ENCODE results near the gene HDAC4.

The HDAC4 gene

GRCh38 chr2:239103125-239104098 lies 297.4 kb downstream of the HDAC4 start:
- Histone ChIP-seq H3K9me2 (replicated peaks; ENCODE audit: low read depth, low read length) (no peaks in the 10 kb centered on the region), H2AFZ (ENCODE audit: low read length) (no peak overlapping the region), H3K79me2 (ENCODE audit: insufficient read depth, low read length) (no peaks in the 10 kb centered on the region), H3K36me3 (ENCODE audit: insufficient read depth, low read length) (peaks cover 7% of the 10 kb centered on the region; the same call in 1 of the 2 replicates), H3K4me2 (ENCODE audit: low read depth, low read length, poor library complexity, severe bottlenecking) (no peak overlapping the region), H3K4me1 (ENCODE audit: insufficient read depth, low read length, poor library complexity, severe bottlenecking) (peaks cover 4% of the 10 kb centered on the region), H3K4me3 (ENCODE audit: low read length, poor library complexity, severe bottlenecking) (no peak overlapping the region), H3K27me3 (ENCODE audit: insufficient read depth, low read length, poor library complexity, severe bottlenecking) (no peaks in the 10 kb centered on the region), H3K9me3 (ENCODE audit: insufficient read depth, low read depth, low read length) (no peaks in the 10 kb centered on the region), H3K9ac (ENCODE audit: low read depth, low read length, poor library complexity, severe bottlenecking) (no peak overlapping the region), H4K20me1 (ENCODE audit: insufficient read depth, low read length, poor library complexity, severe bottlenecking) (no peaks in the 10 kb centered on the region), H3F3A (ENCODE audit: low read depth) (no peaks in the 10 kb centered on the region)
- no peak for TF ChIP-seq EZH2phosphoT487 (IDR thresholded peaks at IDR 0.05; ENCODE audit: borderline replicate concordance)
- TF ChIP-seq CTCF (conservative IDR thresholded peaks at IDR 0.05; ENCODE audit: low read length) = no peak

GRCh38 chr2:239102266-239102665 lies 298.6 kb downstream of the HDAC4 start:
- no peaks in the 10 kb centered on the region for H3K79me2 ChIP-seq (ENCODE audit: insufficient read depth, low read length)
- no peak overlapping the region for H3K9ac ChIP-seq (ENCODE audit: low read depth, low read length, poor library complexity, severe bottlenecking)
- no peaks in the 10 kb centered on the region for H3K9me3 ChIP-seq (ENCODE audit: insufficient read depth, low read depth, low read length)
- no peak overlapping the region for H2AFZ ChIP-seq (ENCODE audit: low read length)
- H4K20me1 ChIP-seq (ENCODE audit: insufficient read depth, low read length, poor library complexity, severe bottlenecking) = no peaks in the 10 kb centered on the region
- H3K4me3 ChIP-seq (ENCODE audit: low read length, poor library complexity, severe bottlenecking) = no peak overlapping the region
- H3K36me3 ChIP-seq (ENCODE audit: insufficient read depth, low read length) = peaks cover 7% of the 10 kb centered on the region; the same call in 1 of the 2 replicates
- peaks cover 8% of the 10 kb centered on the region for H3K4me1 ChIP-seq (ENCODE audit: insufficient read depth, low read length, poor library complexity, severe bottlenecking)
- H3K4me2 ChIP-seq (ENCODE audit: low read depth, low read length, poor library complexity, severe bottlenecking) = no peak overlapping the region
- TF ChIP-seq EZH2phosphoT487 (IDR thresholded peaks at IDR 0.05; ENCODE audit: borderline replicate concordance) = no peak
- no peak for TF ChIP-seq CTCF (conservative IDR thresholded peaks at IDR 0.05; ENCODE audit: low read length)
- no peaks in the 10 kb centered on the region for H3K27me3 ChIP-seq (ENCODE audit: insufficient read depth, low read length, poor library complexity, severe bottlenecking)
- no peaks in the 10 kb centered on the region for H3K9me2 ChIP-seq (replicated peaks; ENCODE audit: low read depth, low read length)
- no peaks in the 10 kb centered on the region for H3F3A ChIP-seq (ENCODE audit: low read depth)

- Histone ChIP-seq H3K79me2 (ENCODE audit: insufficient read depth, low read length) (no peaks in the 10 kb centered on the region), H3K36me3 (ENCODE audit: insufficient read depth, low read length) (peaks cover 7% of the 10 kb centered on the region; the same call in 1 of the 2 replicates), H3K4me1 (ENCODE audit: insufficient read depth, low read length, poor library complexity, severe bottlenecking) (peaks cover 8% of the 10 kb centered on the region), H4K20me1 (ENCODE audit: insufficient read depth, low read length, poor library complexity, severe bottlenecking) (no peaks in the 10 kb centered on the region), H3K9me3 (ENCODE audit: insufficient read depth, low read depth, low read length) (no peaks in the 10 kb centered on the region), H3F3A (ENCODE audit: low read depth) (no peaks in the 10 kb centered on the region), H3K27me3 (ENCODE audit: insufficient read depth, low read length, poor library complexity, severe bottlenecking) (no peaks in the 10 kb centered on the region), H3K4me2 (ENCODE audit: low read depth, low read length, poor library complexity, severe bottlenecking) (no peak overlapping the region), H3K9me2 (replicated peaks; ENCODE audit: low read depth, low read length) (no peaks in the 10 kb centered on the region), H3K4me3 (ENCODE audit: low read length, poor library complexity, severe bottlenecking) (no peak overlapping the region), H2AFZ (ENCODE audit: low read length) (no peak overlapping the region), H3K9ac (ENCODE audit: low read depth, low read length, poor library complexity, severe bottlenecking) (no peak overlapping the region)
- TF ChIP-seq CTCF (conservative IDR thresholded peaks at IDR 0.05; ENCODE audit: low read length) = no peak
- no peak for TF ChIP-seq EZH2phosphoT487 (IDR thresholded peaks at IDR 0.05; ENCODE audit: borderline replicate concordance)
Measured at GRCh38 chr2:239101807-239102206, 299.0 kb downstream of the HDAC4 start.

Measured in Loucy (cell line).